CD14-positive monocyte (primary cell): Measurements from ENCODE around the gene SCEL. TPM values are rescaled to one million over a fixed set of nuclear protein-coding genes. Genes with fewer than 3 reads are reported as not detected.

ENCODE experiments used
- DNase-seq, 3 donors: peaks; one replicate each; pipeline ENCODE4 v3.0.0-alpha.2; 2011 to 2022
- H2AFZ ChIP-seq: 2 replicates; pipeline ENCODE4 v1.6.0; 2012; ENCODE audit warnings: mild to moderate bottlenecking, low read depth, low read length, inconsistent platforms; ENCODE audit not compliant: insufficient read depth, poor library complexity, severe bottlenecking
- H3K27ac ChIP-seq, 2 donors: 1 replicate in 1 of 2; 2 replicates in 1 of 2; pipeline ENCODE4 v1.5.1; 2012 to 2013; ENCODE audit warnings: low read length in 2 of 2, control low read depth in 1 of 2, inconsistent platforms in 1 of 2, low read depth in 1 of 2, mild to moderate bottlenecking in 1 of 2
- H3K27me3 ChIP-seq, 2 donors: one replicate each; pipeline versions ENCODE4 v1.6.0 to v1.6.1; 2011 to 2013; ENCODE audit warnings: low read length in 2 of 2; ENCODE audit not compliant: control insufficient read depth in 2 of 2, insufficient read depth in 2 of 2
- H3K36me3 ChIP-seq, 2 donors: replicated peaks in 1 of 2; 1 replicate in 1 of 2; 2 replicates in 1 of 2; pipeline versions ENCODE4 v1.5.1 to v1.6.1; 2012 to 2013; ENCODE audit warnings: low read length in 2 of 2, control low read depth in 1 of 2, inconsistent platforms in 1 of 2, mild to moderate bottlenecking in 1 of 2; ENCODE audit not compliant: insufficient read depth in 2 of 2, control insufficient read depth in 1 of 2
- H3K4me1 ChIP-seq, 2 donors: 1 replicate in 1 of 2; 2 replicates in 1 of 2; pipeline versions ENCODE4 v1.5.1 to v1.6.1; 2012 to 2013; ENCODE audit warnings: low read length in 2 of 2, control low read depth in 1 of 2, inconsistent platforms in 1 of 2, mild to moderate bottlenecking in 1 of 2, moderate library complexity in 1 of 2; ENCODE audit not compliant: insufficient read depth in 2 of 2, control insufficient read depth in 1 of 2
- H3K4me2 ChIP-seq: replicated peaks from 2 replicates; pipeline ENCODE3; 2012; ENCODE audit warnings: low read length, moderate library complexity, mild to moderate bottlenecking; ENCODE audit not compliant: poor library complexity, severe bottlenecking; ENCODE audit errors: extremely low read depth
- H3K4me3 ChIP-seq, 3 experiments: fragments of 200-600 bp in 1 of 3; sonication (generic) in 1 of 3; replicated peaks in 1 of 3; 1 replicate in 2 of 3; 2 replicates in 1 of 3; pipeline ENCODE4 v1.5.1; 2011 to 2013; ENCODE audit warnings: low read length in 3 of 3, mild to moderate bottlenecking in 3 of 3, control low read depth in 2 of 3, low read depth in 2 of 3, inconsistent platforms in 1 of 3, moderate library complexity in 1 of 3
- H3K79me2 ChIP-seq: 2 replicates; pipeline ENCODE4 v1.6.0; 2012; ENCODE audit warnings: mild to moderate bottlenecking, control low read depth, inconsistent platforms, low read length, moderate library complexity; ENCODE audit not compliant: insufficient read depth
- H3K9ac ChIP-seq: 2 replicates; pipeline ENCODE4 v1.6.0; 2017; ENCODE audit warnings: low read length, mild to moderate bottlenecking; ENCODE audit not compliant: insufficient read depth, poor library complexity, severe bottlenecking
- H3K9me3 ChIP-seq, 2 donors: replicated peaks in 1 of 2; 1 replicate in 1 of 2; 2 replicates in 1 of 2; pipeline versions ENCODE4 v1.5.1 to v1.6.1; 2012 to 2013; ENCODE audit warnings: low read length in 2 of 2, control low read depth in 1 of 2; ENCODE audit not compliant: control insufficient read depth in 1 of 2, insufficient read depth in 1 of 2
- H4K20me1 ChIP-seq: 2 replicates; pipeline ENCODE4 v1.6.0; 2012; ENCODE audit warnings: mild to moderate bottlenecking, low read length, control low read depth, moderate library complexity; ENCODE audit not compliant: insufficient read depth
- H3K27ac Mint-ChIP-seq, 7 donors: one replicate each; pipeline ENCODE4 v1.8.0; 2020; ENCODE audit warnings: mild to moderate bottlenecking in 7 of 7, mixed read lengths in 7 of 7, moderate library complexity in 6 of 7, inconsistent platforms in 2 of 7
- H3K27me3 Mint-ChIP-seq, 3 donors: one replicate each; pipeline ENCODE4 v1.8.0; 2021 to 2022; ENCODE audit warnings: low read depth in 3 of 3, mild to moderate bottlenecking in 3 of 3, mixed read lengths in 3 of 3, moderate library complexity in 3 of 3, inconsistent platforms in 1 of 3
- H3K36me3 Mint-ChIP-seq, 2 donors: one replicate each; pipeline ENCODE4 v1.8.0; 2020; ENCODE audit warnings: mixed read lengths in 2 of 2, inconsistent platforms in 1 of 2, mild to moderate bottlenecking in 1 of 2
- H3K4me1 Mint-ChIP-seq: one replicate; pipeline ENCODE4 v1.8.0; 2020; ENCODE audit warnings: mild to moderate bottlenecking, mixed read lengths
- H3K4me3 Mint-ChIP-seq, 2 donors: one replicate each; pipeline ENCODE4 v1.8.0; 2020; ENCODE audit warnings: mild to moderate bottlenecking in 2 of 2, mixed read lengths in 2 of 2, moderate library complexity in 1 of 2
- H3K9me3 Mint-ChIP-seq, 7 donors: one replicate each; pipeline ENCODE4 v1.8.0; 2020 to 2022; ENCODE audit warnings: mixed read lengths in 7 of 7, mild to moderate bottlenecking in 6 of 7, moderate library complexity in 6 of 7, inconsistent platforms in 2 of 7
- CTCF ChIP-seq: fragments of 200-600 bp; IDR thresholded peaks from one replicate; pipeline ENCODE4 v1.8.0; 2022; ENCODE audit warnings: antibody characterized with exemption, mild to moderate bottlenecking
- WGBS: methylation state at CpG from one replicate; pipeline ENCODE4 v1.1.5; 2013; ENCODE audit warnings: missing lambda C conversion rate; ENCODE audit not compliant: insufficient coverage; 5-methylcytosine and 5-hydroxymethylcytosine counted together
- intact Hi-C, 2 donors: fragments of 100-400 bp; cut with micrococcal nuclease; formaldehyde crosslinking; loops; one replicate each; pipeline versions ENCODE4 v1.15.0 to v1.15.1; 2023
- polyA plus RNA-seq, 3 donors: library from polyadenylated mRNA; depleted of rRNA in 1 of 3; unstranded in 2 of 3; stranded (reverse) in 1 of 3; fragments of 300-500 nt in 2 of 3; fragments of >200 nt in 1 of 3; fragmentation: Illumina TruSeq in 2 of 3; gene quantifications; 1 replicate in 2 of 3; 2 replicates in 1 of 3; pipeline ENCODE4 v1.2.3, GENCODE V29; 2012 to 2021

The SCEL gene
- polyA plus RNA-seq, 3 donors = not detected

- Mint-ChIP-seq H3K27ac (no peak overlapping the region), H3K4me1 (peaks cover 8% of the 10 kb centered on the region), H3K9me3 (peaks cover 0 to 2% (median 0%) of the 10 kb centered on the region in 7 donors), H3K4me3 (no peak overlapping the region), H3K36me3 (peaks cover 0 to 1% of the 10 kb centered on the region in 2 donors), H3K27me3 (no peaks in the 10 kb centered on the region)
- no peaks in the 10 kb centered on the region for H3K4me1 ChIP-seq
- no peaks in the 10 kb centered on the region for H3K9me3 ChIP-seq
- H3K4me2 ChIP-seq = no peak overlapping the region
- DNase-seq = no peak
- WGBS = 100% methylated on average over 1 of the region's 3 CpGs
- H3K4me3 ChIP-seq = no peak overlapping the region
- TF ChIP-seq CTCF = no peak
- intact Hi-C loops = no loop called here
- H3K9ac ChIP-seq = no peak overlapping the region
- H3K27me3 ChIP-seq = no peaks in the 10 kb centered on the region
- no peaks in the 10 kb centered on the region for H4K20me1 ChIP-seq
- H3K79me2 ChIP-seq = no peaks in the 10 kb centered on the region
- no peak overlapping the region for H3K27ac ChIP-seq
- H2AFZ ChIP-seq = no peak overlapping the region
- H3K36me3 ChIP-seq = no peaks in the 10 kb centered on the region
These were observed 7.1 kb upstream of the SCEL start for GRCh38 chr13:77528414-77528813.

GRCh38 chr13:77528834-77529500, 6.5 kb upstream of the SCEL start:
- Mint-ChIP-seq H3K9me3 (peaks cover 0 to 2% (median 0%) of the 10 kb centered on the region in 7 donors), H3K4me3 (no peak overlapping the region), H3K4me1 (peaks cover 11% of the 10 kb centered on the region), H3K36me3 (peaks cover 0 to 1% of the 10 kb centered on the region in 2 donors), H3K27me3 (no peaks in the 10 kb centered on the region), H3K27ac (no peak overlapping the region)
- no peaks in the 10 kb centered on the region for H3K79me2 ChIP-seq
- H4K20me1 ChIP-seq = no peaks in the 10 kb centered on the region
- 0% methylated on average over 1 of the region's 4 CpGs for WGBS
- no peaks in the 10 kb centered on the region for H3K4me1 ChIP-seq
- H3K4me3 ChIP-seq = no peak overlapping the region
- no peak overlapping the region for H3K9ac ChIP-seq
- no peaks in the 10 kb centered on the region for H3K36me3 ChIP-seq
- no peak for TF ChIP-seq CTCF
- H3K27me3 ChIP-seq = no peaks in the 10 kb centered on the region
- no peaks in the 10 kb centered on the region for H3K9me3 ChIP-seq
- H2AFZ ChIP-seq = no peak overlapping the region
- no peak for DNase-seq
- H3K4me2 ChIP-seq = no peak overlapping the region
- no peak overlapping the region for H3K27ac ChIP-seq
- intact Hi-C loops = no loop called here
